HEK293T (cell line): Measurements from ENCODE around the gene OLFML3.
"Not testable (repeated sequence)": the region's sequence is repeated elsewhere in the genome, so short reads cannot be mapped to it uniquely, and the experiment has no call there.

Source experiments
- ARNT ChIP-seq: fragments of 450-650 bp; IDR thresholded peaks from 2 replicates; pipeline ENCODE4 v1.6.1; 2017; ENCODE audit warnings: mild to moderate bottlenecking
- FOXK2 ChIP-seq: fragments of 450-650 bp; IDR thresholded peaks from 2 replicates; pipeline ENCODE4 v1.6.1; 2016; ENCODE audit warnings: mild to moderate bottlenecking
- L3MBTL2 ChIP-seq: fragments of 450-650 bp; conservative IDR thresholded peaks from 2 replicates; pipeline ENCODE4 v1.6.1; 2016; ENCODE audit warnings: mild to moderate bottlenecking
- SP1 ChIP-seq: fragments of 450-650 bp; IDR thresholded peaks from 2 replicates; pipeline ENCODE4 v1.6.1; 2017
- SUZ12 ChIP-seq: fragments of 450-650 bp; IDR thresholded peaks from 2 replicates; pipeline ENCODE4 v1.6.1; 2016; ENCODE audit warnings: mild to moderate bottlenecking
- TARDBP ChIP-seq: fragments of 450-650 bp; IDR thresholded peaks from 2 replicates; pipeline ENCODE4 v1.6.1; 2016
- TF ChIP-seq, protein P1 (sequence below): fragments of 450-650 bp; IDR thresholded peaks from 2 replicates; pipeline ENCODE4 v1.6.1; 2016

DNA sequence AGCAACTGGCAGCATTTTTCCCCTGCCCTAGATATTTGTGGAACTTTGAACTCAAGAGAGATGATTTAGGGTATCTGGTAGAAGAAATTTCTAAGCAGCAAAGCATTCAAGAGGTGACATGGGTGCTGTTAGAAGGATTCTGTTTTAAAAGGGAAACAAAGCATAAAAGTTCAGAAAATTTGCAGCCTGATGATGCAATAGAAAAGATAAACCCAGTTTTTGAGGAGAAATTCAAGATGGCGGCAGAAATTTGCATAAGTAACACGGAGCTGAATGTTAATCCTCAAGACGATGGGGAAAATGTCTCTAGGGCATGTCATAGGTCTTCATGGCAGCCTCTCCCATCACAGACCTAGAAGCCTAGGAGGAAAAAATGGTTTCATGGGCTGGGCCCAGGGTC lies 40.5 kb downstream of the OLFML3 start:
- not testable (repeated sequence) for TF ChIP-seq FOXK2, SP1, TARDBP, SUZ12, ARNT, L3MBTL2
- TF ChIP-seq, protein P1, sequence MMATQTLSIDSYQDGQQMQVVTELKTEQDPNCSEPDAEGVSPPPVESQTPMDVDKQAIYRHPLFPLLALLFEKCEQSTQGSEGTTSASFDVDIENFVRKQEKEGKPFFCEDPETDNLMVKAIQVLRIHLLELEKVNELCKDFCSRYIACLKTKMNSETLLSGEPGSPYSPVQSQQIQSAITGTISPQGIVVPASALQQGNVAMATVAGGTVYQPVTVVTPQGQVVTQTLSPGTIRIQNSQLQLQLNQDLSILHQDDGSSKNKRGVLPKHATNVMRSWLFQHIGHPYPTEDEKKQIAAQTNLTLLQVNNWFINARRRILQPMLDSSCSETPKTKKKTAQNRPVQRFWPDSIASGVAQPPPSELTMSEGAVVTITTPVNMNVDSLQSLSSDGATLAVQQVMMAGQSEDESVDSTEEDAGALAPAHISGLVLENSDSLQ = not testable (repeated sequence)
